GM06990 (cell line): ENCODE data around the gene FCSK.
A peak's percentile ranks its signal among the peaks of the same experiment; 100 is the strongest.

Experiments used
- DNase-seq: peaks from one replicate; pipeline ENCODE4 v3.0.0-alpha.2; 2011; ENCODE audit not compliant: insufficient read length; ENCODE audit errors: extremely low read depth
- H3K27me3 ChIP-seq: replicated peaks from 2 replicates; pipeline ENCODE4 v1.6.0; 2011; ENCODE audit warnings: low read length; ENCODE audit not compliant: control insufficient read depth, insufficient read depth
- H3K36me3 ChIP-seq: 2 replicates; pipeline ENCODE4 v1.5.1; 2011; ENCODE audit warnings: low read length; ENCODE audit not compliant: control insufficient read depth, insufficient read depth
- H3K4me3 ChIP-seq: replicated peaks from 2 replicates; pipeline ENCODE4 v1.5.1; 2011; ENCODE audit warnings: low read depth, mild to moderate bottlenecking, control low read depth, low read length
- CTCF ChIP-seq: IDR thresholded peaks from 2 replicates; pipeline ENCODE4 v1.5.1; 2011; ENCODE audit warnings: low read length, control low read depth, mild to moderate bottlenecking, inconsistent platforms; ENCODE audit not compliant: insufficient read depth, poor library complexity, severe bottlenecking

FCSK gene

GRCh38 chr16:70508752-70509151 lies 54.4 kb downstream of the FCSK start:
- no peak for DNase-seq

GRCh38 chr16:70510216-70510615 lies 55.8 kb downstream of the FCSK start:
- Histone ChIP-seq H3K27me3 (no peaks in the 10 kb centered on the region), H3K36me3 (peaks cover 13% of the 10 kb centered on the region), H3K4me3 (no peak overlapping the region)
- no peak for DNase-seq
- TF ChIP-seq CTCF = no peak

More at GRCh38 chr16:70508752-70509151, 54.4 kb downstream of the FCSK start:
- peaks cover 9% of the 10 kb centered on the region for H3K36me3 ChIP-seq
- no peak overlapping the region for H3K4me3 ChIP-seq
- TF ChIP-seq CTCF = no peak
- H3K27me3 ChIP-seq = no peaks in the 10 kb centered on the region

- Histone ChIP-seq H3K4me3 (no peak overlapping the region), H3K27me3 (no peaks in the 10 kb centered on the region), H3K36me3 (peaks cover 13% of the 10 kb centered on the region)
- no peak for DNase-seq
- TF ChIP-seq CTCF = no peak
These were observed 57.4 kb downstream of the FCSK start for GRCh38 chr16:70511833-70512232.

GRCh38 chr16:70512456-70512855 lies 58.1 kb downstream of the FCSK start:
- TF ChIP-seq CTCF = no peak
- Histone ChIP-seq H3K36me3 (peaks cover 15% of the 10 kb centered on the region), H3K4me3 (no peak overlapping the region), H3K27me3 (no peaks in the 10 kb centered on the region)
- no peak for DNase-seq

- Histone ChIP-seq H3K27me3 (no peaks in the 10 kb centered on the region), H3K36me3 (peaks cover 6% of the 10 kb centered on the region), H3K4me3 (peak overlapping the region; percentile 25; the same call in 1 of the 2 replicates)
- TF ChIP-seq CTCF = no peak
- peak; percentile 50 for DNase-seq
These were observed 66.4 kb downstream of the FCSK start for GRCh38 chr16:70520612-70521297.
